ENCODE measurements around the gene RGS3. TPM values are rescaled to one million over a fixed set of nuclear protein-coding genes. Genes with fewer than 3 reads are reported as not detected.

RGS3 gene
- total and polyA plus RNA-seq, 12 donors: 65.4 to 201 (median 132) TPM

DNA sequence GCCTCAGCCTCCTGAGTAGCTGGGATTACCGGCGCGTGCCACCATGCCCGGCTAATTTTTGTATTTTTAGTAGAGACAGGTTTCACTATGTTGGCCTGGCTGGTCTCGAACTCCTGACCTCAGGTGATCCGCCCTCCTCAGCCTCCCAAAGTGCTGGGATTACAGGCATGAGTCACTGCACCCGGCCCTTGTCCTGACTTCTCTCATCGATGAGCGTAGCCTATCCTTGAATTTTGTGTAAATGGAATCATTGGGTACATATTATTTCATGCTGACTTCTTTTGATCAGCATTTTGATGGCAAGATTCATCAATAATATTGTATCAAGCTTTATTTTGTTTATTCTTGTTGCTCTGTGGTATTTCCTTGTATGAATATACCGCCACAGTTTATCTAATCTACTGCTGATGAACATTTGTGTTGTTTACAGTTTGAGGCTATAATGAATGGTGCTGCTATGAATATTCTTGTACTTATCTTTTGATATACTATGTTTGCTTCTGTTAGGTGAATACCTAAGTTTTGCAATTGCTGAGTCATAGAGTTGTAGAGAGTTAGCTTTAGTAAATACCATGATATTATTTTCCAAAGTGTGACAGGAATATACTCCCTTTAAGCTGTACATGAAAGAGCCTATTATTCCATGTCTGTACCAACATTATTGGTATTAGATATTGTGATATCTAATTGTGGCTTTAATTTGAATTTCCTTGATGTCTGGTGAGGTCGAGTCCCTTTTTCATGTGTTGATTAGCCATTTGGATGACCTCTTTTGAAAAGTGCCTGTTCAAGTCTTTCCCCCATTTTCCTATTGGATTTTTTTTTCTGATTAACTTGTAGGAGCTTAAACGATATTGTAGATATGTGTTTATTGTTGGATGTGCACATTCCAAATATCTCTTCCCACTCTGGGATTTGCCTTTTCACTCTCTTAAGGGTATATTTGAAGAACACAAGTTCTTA is 107.5 kb downstream of the RGS3 start:
- Histone ChIP-seq H3K27me3 (no peaks in the 10 kb centered on the region), H3K9me3 (no peaks in the 10 kb centered on the region), H3K4me3 (no peak overlapping the region), H3K4me1 (peaks cover 29 to 99% (median 73%) of the 10 kb centered on the region in 9 donors), H3K27ac (peak overlapping the region in 7 of 10 donors; percentile 55 to 99 (median 87)), H3K36me3 (peaks cover 0 to 6% (median 0%) of the 10 kb centered on the region in 9 donors)
- WGBS, 2 donors: 86% methylated on average over 12 of the region's 12 CpGs
- no peak for ATAC-seq
- TF ChIP-seq, protein P1, sequence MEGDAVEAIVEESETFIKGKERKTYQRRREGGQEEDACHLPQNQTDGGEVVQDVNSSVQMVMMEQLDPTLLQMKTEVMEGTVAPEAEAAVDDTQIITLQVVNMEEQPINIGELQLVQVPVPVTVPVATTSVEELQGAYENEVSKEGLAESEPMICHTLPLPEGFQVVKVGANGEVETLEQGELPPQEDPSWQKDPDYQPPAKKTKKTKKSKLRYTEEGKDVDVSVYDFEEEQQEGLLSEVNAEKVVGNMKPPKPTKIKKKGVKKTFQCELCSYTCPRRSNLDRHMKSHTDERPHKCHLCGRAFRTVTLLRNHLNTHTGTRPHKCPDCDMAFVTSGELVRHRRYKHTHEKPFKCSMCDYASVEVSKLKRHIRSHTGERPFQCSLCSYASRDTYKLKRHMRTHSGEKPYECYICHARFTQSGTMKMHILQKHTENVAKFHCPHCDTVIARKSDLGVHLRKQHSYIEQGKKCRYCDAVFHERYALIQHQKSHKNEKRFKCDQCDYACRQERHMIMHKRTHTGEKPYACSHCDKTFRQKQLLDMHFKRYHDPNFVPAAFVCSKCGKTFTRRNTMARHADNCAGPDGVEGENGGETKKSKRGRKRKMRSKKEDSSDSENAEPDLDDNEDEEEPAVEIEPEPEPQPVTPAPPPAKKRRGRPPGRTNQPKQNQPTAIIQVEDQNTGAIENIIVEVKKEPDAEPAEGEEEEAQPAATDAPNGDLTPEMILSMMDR (IDR thresholded peaks at IDR 0.05): no peak
- intact Hi-C loops (cut with DNase I): loop anchor here in 4 of 10 donors (5.0 to 10.0 kb wide), 5 partner anchors 34 to 114 kb away; partner anchors contain the start of gene RGS3 (in 1 of the 4)
- no peak for DNase-seq

DNA sequence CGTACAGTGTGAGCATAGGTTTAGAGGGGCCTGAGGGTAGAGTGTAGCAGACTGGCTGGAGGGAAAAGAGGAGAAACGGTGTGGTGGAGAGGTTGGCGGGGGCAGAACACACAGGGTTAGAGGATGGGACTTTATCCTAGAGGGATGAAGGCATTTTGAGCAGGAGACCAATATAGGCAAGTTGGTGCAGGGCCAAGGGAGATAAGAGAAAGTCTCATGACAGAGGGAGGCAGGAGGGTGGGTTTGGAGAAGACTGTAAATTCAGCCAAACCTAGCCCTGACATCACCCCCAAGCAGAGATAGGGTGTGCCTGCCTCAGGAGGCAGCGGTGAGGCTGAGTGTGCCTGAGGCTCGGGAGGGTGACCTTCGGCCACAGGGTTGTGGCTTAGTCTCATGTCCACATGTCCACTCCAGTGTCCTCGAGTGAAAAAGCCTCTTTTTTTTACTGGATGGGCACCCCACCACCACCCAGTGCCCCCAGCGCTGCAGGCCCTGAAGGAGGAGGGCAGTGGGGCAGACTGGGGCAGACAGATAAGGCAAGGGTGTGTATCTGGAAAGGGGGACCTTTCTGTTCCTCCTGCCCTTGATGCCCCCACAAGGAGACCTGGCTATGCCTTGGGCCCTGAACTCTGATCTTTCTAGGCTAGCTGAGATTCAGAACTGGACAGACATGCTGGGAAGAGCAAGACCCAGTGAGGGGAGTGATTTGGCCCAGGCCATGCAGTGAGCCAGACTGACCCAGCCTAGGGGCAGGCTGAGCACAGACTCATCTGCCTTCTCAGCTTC is 108.7 kb downstream of the RGS3 start:
- Histone ChIP-seq H3K4me1 (peaks cover 25 to 99% (median 72%) of the 10 kb centered on the region in 9 donors), H3K9me3 (no peaks in the 10 kb centered on the region), H3K36me3 (peaks cover 0 to 6% (median 0%) of the 10 kb centered on the region in 9 donors), H3K4me3 (no peak overlapping the region), H3K27ac (peak overlapping the region; percentile 55 to 99 (median 76)), H3K27me3 (no peaks in the 10 kb centered on the region)
- WGBS, 2 donors: 50 to 68% methylated on average over 8 of the region's 8 CpGs
- TF ChIP-seq, protein P1 (IDR thresholded peaks at IDR 0.05): no peak
- no peak for DNase-seq
- intact Hi-C loops (cut with DNase I): loop anchor here in 4 of 10 donors (5.0 to 10.0 kb wide), 5 partner anchors 35 to 115 kb away; partner anchors contain the start of gene RGS3 (in 1 of the 4)
- peak in 7 of 8 donors; percentile 16 to 63 (median 42) for ATAC-seq

GRCh38 chr9:113573046-113573958 is 109.8 kb downstream of the RGS3 start:
- 55 to 66% methylated on average over 11 of the region's 11 CpGs for WGBS, 2 donors
- Histone ChIP-seq H3K4me3 (no peak overlapping the region), H3K9me3 (no peaks in the 10 kb centered on the region), H3K27ac (peak overlapping the region; percentile 55 to 99 (median 76)), H3K36me3 (peaks cover 0 to 6% (median 0%) of the 10 kb centered on the region in 9 donors), H3K27me3 (no peaks in the 10 kb centered on the region), H3K4me1 (peaks cover 35 to 99% (median 72%) of the 10 kb centered on the region in 9 donors)
- TF ChIP-seq, protein P1 (IDR thresholded peaks at IDR 0.05): no peak
- DNase-seq (no peak), ATAC-seq (peak; percentile 49 to 82 (median 66))
- intact Hi-C loops (cut with DNase I): loop anchor here in 4 of 10 donors (5.0 to 10.0 kb wide), 5 partner anchors 36 to 116 kb away; partner anchors contain the start of gene RGS3 (in 1 of the 4)
